Ovary (tissue), 9 donors: Measurements from ENCODE around the gene GPSM3. TPM values are rescaled to one million over a fixed set of nuclear protein-coding genes. Genes with fewer than 3 reads are reported as not detected.
"Not testable (repeated sequence)": the region's sequence is repeated elsewhere in the genome, so short reads cannot be mapped to it uniquely, and the experiment has no call there.

ENCODE experiments used
- DNase-seq, 5 donors: peaks; one replicate each; pipeline ENCODE4 v3.0.0-alpha.2; 2019 to 2020
- H3K27ac ChIP-seq, 2 donors: fragments of 200-600 bp; one replicate each; pipeline versions ENCODE4 v1.5.1 to v1.8.0; 2019 to 2022
- H3K27me3 ChIP-seq: fragments of 200-600 bp; one replicate; pipeline ENCODE4 v1.8.0; 2022
- H3K36me3 ChIP-seq: fragments of 200-600 bp; sonication (generic); one replicate; pipeline ENCODE4 v1.5.1; 2019
- H3K4me1 ChIP-seq: one replicate; pipeline ENCODE4 v1.8.1; 2013; ENCODE audit warnings: mild to moderate bottlenecking, moderate library complexity; ENCODE audit not compliant: insufficient read depth
- H3K4me3 ChIP-seq: fragments of 200-600 bp; sonication (generic); one replicate; pipeline ENCODE4 v1.5.1; 2017
- H3K9me3 ChIP-seq, 2 donors: fragments of 200-600 bp in 1 of 2; sonication (generic) in 1 of 2; one replicate each; pipeline versions ENCODE4 v1.5.1 to v1.8.1; 2013 to 2019; ENCODE audit warnings: mild to moderate bottlenecking in 1 of 2, moderate library complexity in 1 of 2
- CTCF ChIP-seq, 3 donors: fragments of 450-650 bp in 2 of 3; fragments of 200-600 bp in 1 of 3; IDR thresholded peaks; one replicate each; pipeline versions ENCODE4 v1.5.1 to v1.8.0; 2016 to 2022; ENCODE audit warnings: antibody characterized with exemption in 3 of 3, mild to moderate bottlenecking in 1 of 3
- EP300 ChIP-seq: sonication (generic); formaldehyde crosslinking; IDR thresholded peaks from one replicate; pipeline ENCODE4 v1.6.1; 2017; ENCODE audit warnings: antibody characterized with exemption
- POLR2A ChIP-seq: fragments of 450-650 bp; IDR thresholded peaks from one replicate; pipeline ENCODE4 v1.6.1; 2017; ENCODE audit warnings: antibody characterized with exemption, mild to moderate bottlenecking, moderate library complexity
- WGBS, 3 donors: extraction: QIAGEN DNeasy Blood & Tissue Kit in 1 of 3; methylation state at CpG; one replicate each; pipeline versions ENCODE4 v1.1.5 to v1.1.7; 2013 to 2017; 5-methylcytosine and 5-hydroxymethylcytosine counted together
- intact Hi-C, 4 donors: fragments of 100-400 bp; cut with DNase I; formaldehyde crosslinking; loops; one replicate each; pipeline versions ENCODE4 v1.11.0 to v1.15.1; 2022 to 2023
- microRNA-seq, 3 donors: library from miRNA; unstranded; fragments of <30 nt; microRNA quantifications; one replicate each; pipeline versions ENCODE4 to v1.2.0, GENCODE V29; 2019 to 2020
- polyA plus RNA-seq, 2 donors: library from polyadenylated mRNA; stranded (reverse); fragments of 200-250 nt in 1 of 2; fragments of 350-450 nt in 1 of 2; fragmentation: Illumina TruSeq in 1 of 2; extraction: RNeasy Lipid Tissue Mini Kit (QIAGEN cat#74804) in 1 of 2; gene quantifications; one replicate each; pipeline ENCODE4 v1.2.3, GENCODE V29; 2013 to 2014
- small RNA-seq: library from RNA; depleted of rRNA; stranded (forward); fragments of <200 nt; gene quantifications from one replicate; pipeline ENCODE3, GENCODE V24; 2016
- total RNA-seq, 7 donors: library from RNA; depleted of rRNA in 2 of 7; stranded (reverse); fragments of >200 nt in 2 of 7; fragmentation: NEBNext Ultra II Directional in 3 of 7; extraction: Animal tissue kit (Norgen Biotek cat#: 25700) in 3 of 7; gene quantifications; one replicate each; pipeline versions ENCODE4 v1.1.0 to v1.2.4, GENCODE V29; 2016 to 2023
- donor health status: DM: no; HTN: no; CAD: no; lungs with moderate emphysema.
- donor health status: DM: no; HTN: no; CAD: no.
- donor health status: Bipolar disorder and iron deficiency.
- donor health status: DM: yes; HTN: yes; CAD: no.
- donor health status: DM: no; HTN: no; CAD: no.
- donor health status: DM: yes; HTN: yes; CAD: no.

Gene GPSM3
- total and polyA plus RNA-seq, 9 donors = 3.1 to 8.7 (median 5.2) TPM

- Histone ChIP-seq H3K4me1 (no peaks in the 10 kb centered on the region), H3K36me3 (no peaks in the 10 kb centered on the region), H3K4me3 (no peak overlapping the region), H3K9me3 (no peaks in the 10 kb centered on the region), H3K27me3 (no peaks in the 10 kb centered on the region), H3K27ac (peak overlapping the region in 1 of 2 donors; percentile 32)
- WGBS, 3 donors = 10 to 34% (median 21%) methylated on average over 1 of the region's 1 CpG
- intact Hi-C loops = no loop called here
- DNase-seq = no peak
- TF ChIP-seq POLR2A (no peak), EP300 (no peak), CTCF (IDR thresholded peaks at IDR 0.05) (no peak)
These were observed 46.2 kb downstream of the GPSM3 start for GRCh38 chr6:32146287-32146686.

- H3K27ac ChIP-seq, H3K9me3 ChIP-seq, H3K27me3 ChIP-seq, H3K4me3 ChIP-seq, H3K4me1 ChIP-seq, intact Hi-C loops, DNase-seq, H3K36me3 ChIP-seq: not testable (repeated sequence)
- WGBS, 3 donors = 57 to 68% (median 66%) methylated on average over 7 of the region's 7 CpGs
These were observed 48.2 kb downstream of the GPSM3 start for GRCh38 chr6:32144238-32144637.

Small RNAs within 50 kb of the gene (microRNA-seq; reads per million reads assigned to microRNA genes)
- gene MIR6721 (0 to 0.18 (median 0) reads per million in 3 donors), gene MIR6833 (0 to 0.32 (median 0) reads per million in 3 donors)

Small RNAs within 50 kb of the gene (small RNA-seq; reads per million reads assigned to genes)
- gene AL662884.1 (not detected), gene MIR6833 (not detected)

Other genes starting within 250 kb of the GPSM3 start
- gene CFB, start 246.5 kb downstream of the GPSM3 start, total RNA-seq = 100 to 1,000 TPM in 1 of 7 donors, 10 to 100 TPM in 6; 11.3 to 231 (median 23.8) TPM
- gene CFB, start 246.5 kb downstream of the GPSM3 start, polyA plus RNA-seq = 10 to 100 TPM; 19.1 to 20.4 TPM
- gene NELFE, start 233.7 kb downstream of the GPSM3 start, total RNA-seq = 10 to 100 TPM; 59.2 to 75.0 (median 65.8) TPM
- 10 to 100 TPM; 54.8 to 84.5 TPM for gene NELFE, start 233.7 kb downstream of the GPSM3 start, polyA plus RNA-seq
- gene SKIC2, start 233.5 kb downstream of the GPSM3 start, total RNA-seq = 10 to 100 TPM; 37.2 to 59.4 (median 51.5) TPM
- 10 to 100 TPM; 24.6 to 36.3 TPM for gene SKIC2, start 233.5 kb downstream of the GPSM3 start, polyA plus RNA-seq
- gene DXO, start 220.5 kb downstream of the GPSM3 start, total RNA-seq = 10 to 100 TPM; 22.3 to 42.8 (median 26.7) TPM
- 10 to 100 TPM; 11.7 to 29.3 TPM for gene DXO, start 220.5 kb downstream of the GPSM3 start, polyA plus RNA-seq
- 1,000 to 10,000 TPM in 1 of 7 donors, 100 to 1,000 TPM in 6; 147 to 1,617 (median 248) TPM for gene C4A, start 210.6 kb downstream of the GPSM3 start, total RNA-seq
- 100 to 1,000 TPM; 114 to 324 TPM for gene C4A, start 210.6 kb downstream of the GPSM3 start, polyA plus RNA-seq
- gene C4B, start 177.8 kb downstream of the GPSM3 start, total RNA-seq = 1,000 to 10,000 TPM in 1 of 7 donors, 100 to 1,000 TPM in 6; 163 to 1,673 (median 271) TPM
- 100 to 1,000 TPM in 1 of 2 donors, 10 to 100 TPM in 1; 97.4 to 326 TPM for gene C4B, start 177.8 kb downstream of the GPSM3 start, polyA plus RNA-seq
- 10 to 100 TPM in 1 of 7 donors, 1 to 10 TPM in 6; 2.4 to 21.7 (median 8.8) TPM for gene CYP21A2, start 154.2 kb downstream of the GPSM3 start, total RNA-seq
- 1 to 10 TPM; 1.9 to 4.8 TPM for gene CYP21A2, start 154.2 kb downstream of the GPSM3 start, polyA plus RNA-seq
- gene TNXB, start 83.3 kb downstream of the GPSM3 start, total RNA-seq = 100 to 1,000 TPM in 6 of 7 donors, 10 to 100 TPM in 1; 58.5 to 334 (median 205) TPM
- gene TNXB, start 83.3 kb downstream of the GPSM3 start, polyA plus RNA-seq = 100 to 1,000 TPM in 1 of 2 donors, 10 to 100 TPM in 1; 13.3 to 114 TPM
- 100 to 1,000 TPM in 1 of 7 donors, 10 to 100 TPM in 6; 27.8 to 100 (median 84.5) TPM for gene ATF6B, start 64.4 kb downstream of the GPSM3 start, total RNA-seq
- gene ATF6B, start 64.4 kb downstream of the GPSM3 start, polyA plus RNA-seq = 10 to 100 TPM; 37.9 to 70.3 TPM
- 1 to 10 TPM; 1.7 to 4.6 (median 4.1) TPM for gene FKBPL, start 62.4 kb downstream of the GPSM3 start, total RNA-seq
- 1 to 10 TPM; 4.2 to 5.5 TPM for gene FKBPL, start 62.4 kb downstream of the GPSM3 start, polyA plus RNA-seq
- 10 to 100 TPM in 5 of 7 donors, 1 to 10 TPM in 2; 2.4 to 44.1 (median 28.0) TPM for gene PRRT1, start 40.7 kb downstream of the GPSM3 start, total RNA-seq
- 10 to 100 TPM; 16.3 to 27.7 TPM for gene PRRT1, start 40.7 kb downstream of the GPSM3 start, polyA plus RNA-seq
- 10 to 100 TPM; 33.5 to 63.9 (median 43.9) TPM for gene PPT2, start 38.5 kb downstream of the GPSM3 start, total RNA-seq
- gene PPT2, start 38.5 kb downstream of the GPSM3 start, polyA plus RNA-seq = 10 to 100 TPM; 34.4 to 53.1 TPM
- 10 to 100 TPM; 11.8 to 47.3 (median 36.8) TPM for gene EGFL8, start 28.0 kb downstream of the GPSM3 start, total RNA-seq
- gene EGFL8, start 28.0 kb downstream of the GPSM3 start, polyA plus RNA-seq = 10 to 100 TPM; 29.8 to 36.7 TPM
- gene AGPAT1, start 16.6 kb downstream of the GPSM3 start, total RNA-seq = 10 to 100 TPM; 29.6 to 82.4 (median 60.6) TPM
- gene AGPAT1, start 16.6 kb downstream of the GPSM3 start, polyA plus RNA-seq = 10 to 100 TPM; 53.5 to 75.7 TPM
- 10 to 100 TPM; 49.2 to 81.6 (median 75.4) TPM for gene RNF5, start 14.2 kb downstream of the GPSM3 start, total RNA-seq
- gene RNF5, start 14.2 kb downstream of the GPSM3 start, polyA plus RNA-seq = 100 to 1,000 TPM in 1 of 2 donors, 10 to 100 TPM in 1; 88.6 to 103 TPM
- 10 to 100 TPM in 1 of 7 donors, 1 to 10 TPM in 6; 3.4 to 12.8 (median 8.1) TPM for gene AGER, start 8.4 kb downstream of the GPSM3 start, total RNA-seq
- gene AGER, start 8.4 kb downstream of the GPSM3 start, polyA plus RNA-seq = 1 to 10 TPM; 5.1 to 5.9 TPM
- 100 to 1,000 TPM in 4 of 7 donors, 10 to 100 TPM in 3; 39.3 to 110 (median 100) TPM for gene PBX2, start 2.4 kb downstream of the GPSM3 start, total RNA-seq
- gene PBX2, start 2.4 kb downstream of the GPSM3 start, polyA plus RNA-seq = 10 to 100 TPM; 74.0 to 75.5 TPM
- gene NOTCH4, start 31.4 kb upstream of the GPSM3 start, total RNA-seq = 10 to 100 TPM in 4 of 7 donors, 1 to 10 TPM in 3; 7.2 to 19.1 (median 10.7) TPM
- 10 to 100 TPM; 12.4 to 21.2 TPM for gene NOTCH4, start 31.4 kb upstream of the GPSM3 start, polyA plus RNA-seq
- not detected for gene TSBP1, start 179.3 kb upstream of the GPSM3 start, total RNA-seq
- not detected for gene TSBP1, start 179.3 kb upstream of the GPSM3 start, polyA plus RNA-seq
- not detected for gene BTNL2, start 214.5 kb upstream of the GPSM3 start, total RNA-seq
- gene BTNL2, start 214.5 kb upstream of the GPSM3 start, polyA plus RNA-seq = not detected
- 100 to 1,000 TPM in 5 of 7 donors, 10 to 100 TPM in 2; 19.5 to 262 (median 130) TPM for gene HLA-DRA, start 247.2 kb upstream of the GPSM3 start, total RNA-seq
- 1,000 to 10,000 TPM in 1 of 2 donors, 100 to 1,000 TPM in 1; 118 to 1,131 TPM for gene HLA-DRA, start 247.2 kb upstream of the GPSM3 start, polyA plus RNA-seq